ENCODE measurements around the gene GABARAP.

- TF ChIP-seq, protein P1, sequence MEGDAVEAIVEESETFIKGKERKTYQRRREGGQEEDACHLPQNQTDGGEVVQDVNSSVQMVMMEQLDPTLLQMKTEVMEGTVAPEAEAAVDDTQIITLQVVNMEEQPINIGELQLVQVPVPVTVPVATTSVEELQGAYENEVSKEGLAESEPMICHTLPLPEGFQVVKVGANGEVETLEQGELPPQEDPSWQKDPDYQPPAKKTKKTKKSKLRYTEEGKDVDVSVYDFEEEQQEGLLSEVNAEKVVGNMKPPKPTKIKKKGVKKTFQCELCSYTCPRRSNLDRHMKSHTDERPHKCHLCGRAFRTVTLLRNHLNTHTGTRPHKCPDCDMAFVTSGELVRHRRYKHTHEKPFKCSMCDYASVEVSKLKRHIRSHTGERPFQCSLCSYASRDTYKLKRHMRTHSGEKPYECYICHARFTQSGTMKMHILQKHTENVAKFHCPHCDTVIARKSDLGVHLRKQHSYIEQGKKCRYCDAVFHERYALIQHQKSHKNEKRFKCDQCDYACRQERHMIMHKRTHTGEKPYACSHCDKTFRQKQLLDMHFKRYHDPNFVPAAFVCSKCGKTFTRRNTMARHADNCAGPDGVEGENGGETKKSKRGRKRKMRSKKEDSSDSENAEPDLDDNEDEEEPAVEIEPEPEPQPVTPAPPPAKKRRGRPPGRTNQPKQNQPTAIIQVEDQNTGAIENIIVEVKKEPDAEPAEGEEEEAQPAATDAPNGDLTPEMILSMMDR (IDR thresholded peaks at IDR 0.05; ENCODE audit: low read length) = no peak
- TF ChIP-seq EZH2 (IDR thresholded peaks at IDR 0.05; ENCODE audit: borderline replicate concordance, low read length) = no peak
Measured at GRCh38 chr17:7221278-7222092, 20.8 kb downstream of the GABARAP start.

All from OCI-LY1 (cell line).